IPS DF 4.7 (cell line): ENCODE results near the gene CELF5.

ENCODE experiments used
- DNase-seq: peaks from one replicate; pipeline ENCODE4 v3.0.0-alpha.2; 2013; ENCODE audit warnings: low spot score; ENCODE audit errors: extremely low read depth

CELF5 gene

GRCh38 chr19:3343619-3344502 is 119.4 kb downstream of the CELF5 start:
- no peak for DNase-seq

DNA sequence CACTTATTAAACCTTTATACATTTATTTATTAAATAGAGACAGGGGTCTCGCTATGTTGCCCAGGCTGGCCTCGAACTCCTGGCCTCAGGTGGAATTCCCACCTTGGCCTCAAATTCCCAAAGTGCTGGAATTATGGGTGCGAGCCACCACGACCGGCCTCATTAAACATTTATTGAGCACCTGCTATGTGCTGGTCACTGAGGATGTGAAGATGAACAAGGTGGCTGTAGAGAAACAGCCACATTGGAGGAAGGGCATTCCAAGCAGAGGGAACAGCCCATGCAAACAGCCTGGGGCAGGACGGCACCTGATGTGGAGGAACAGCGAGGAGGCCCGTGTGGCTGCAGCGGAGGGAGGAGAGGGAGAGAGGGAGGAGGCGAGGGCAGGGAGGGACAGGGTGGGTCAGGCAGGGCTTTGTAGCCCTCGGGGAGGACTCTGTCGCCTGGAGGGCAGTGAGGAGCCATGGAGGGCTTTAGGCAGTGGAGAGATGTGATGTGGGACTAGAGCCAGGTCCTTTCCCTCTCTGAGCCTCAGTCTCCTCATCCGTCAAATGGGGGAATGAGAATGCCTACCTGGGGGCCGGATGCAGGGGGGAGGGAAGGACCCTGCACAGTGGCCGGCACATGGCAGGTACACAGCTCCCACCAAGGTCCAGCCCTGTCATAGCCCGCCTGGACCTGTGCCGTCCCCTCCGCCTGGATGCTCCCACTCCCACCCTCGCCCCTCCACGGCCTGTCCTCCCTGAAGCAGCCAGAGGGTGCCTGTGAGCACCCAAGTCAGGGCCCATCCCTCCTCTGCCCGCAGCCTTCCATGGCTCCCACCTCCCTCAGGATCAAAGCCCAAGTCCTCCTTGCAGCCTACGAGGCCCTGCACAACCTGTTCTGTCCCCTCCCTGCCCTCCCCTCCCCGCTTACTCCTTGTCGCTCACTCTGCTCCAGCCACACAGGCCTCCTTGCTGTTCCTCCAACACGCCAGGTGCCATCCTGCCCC is 120.4 kb downstream of the CELF5 start:
- DNase-seq: no peak

- DNase-seq: no peak
These were observed 121.5 kb downstream of the CELF5 start for GRCh38 chr19:3345850-3346460.
